A673 (cell line): ENCODE data around the gene A3GALT2.

Source experiments
- EZH2 ChIP-seq: fragments of 200-600 bp; sonication (generic); IDR thresholded peaks from 2 replicates; pipeline ENCODE4 v1.6.1; 2017; ENCODE audit warnings: borderline replicate concordance, low read depth, mild to moderate bottlenecking, mixed read lengths, antibody characterized with exemption, low read length; ENCODE audit not compliant: poor library complexity, severe bottlenecking
- TF ChIP-seq, protein P1 (sequence below): fragments of 300-800, 200-600 bp; sonication (generic); conservative IDR thresholded peaks from 2 replicates; pipeline ENCODE4 v1.5.1; 2017; ENCODE audit warnings: low read depth, mild to moderate bottlenecking, antibody characterized with exemption, low read length, moderate library complexity, mixed read lengths

DNA sequence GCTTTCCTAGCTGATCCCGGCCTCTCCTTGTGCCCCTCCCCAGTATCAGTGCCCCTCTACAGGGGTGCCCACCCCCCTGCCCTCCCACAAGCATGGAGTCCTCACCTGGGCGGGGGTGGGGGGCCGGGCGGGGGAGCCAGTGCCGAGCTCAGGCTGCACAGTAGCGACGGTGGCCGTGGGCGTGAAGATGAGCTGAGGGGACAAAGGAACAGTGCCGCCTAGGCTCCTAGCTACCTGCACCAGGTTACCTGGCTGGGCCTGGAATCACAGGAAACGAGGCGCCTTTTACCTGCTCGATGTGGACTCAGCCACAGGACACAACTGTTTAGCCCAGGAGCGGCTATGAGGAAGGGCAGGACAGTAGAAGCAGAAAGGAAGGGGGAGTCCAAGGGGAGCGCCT, 47.5 kb upstream of the A3GALT2 start:
- TF ChIP-seq, protein P1, sequence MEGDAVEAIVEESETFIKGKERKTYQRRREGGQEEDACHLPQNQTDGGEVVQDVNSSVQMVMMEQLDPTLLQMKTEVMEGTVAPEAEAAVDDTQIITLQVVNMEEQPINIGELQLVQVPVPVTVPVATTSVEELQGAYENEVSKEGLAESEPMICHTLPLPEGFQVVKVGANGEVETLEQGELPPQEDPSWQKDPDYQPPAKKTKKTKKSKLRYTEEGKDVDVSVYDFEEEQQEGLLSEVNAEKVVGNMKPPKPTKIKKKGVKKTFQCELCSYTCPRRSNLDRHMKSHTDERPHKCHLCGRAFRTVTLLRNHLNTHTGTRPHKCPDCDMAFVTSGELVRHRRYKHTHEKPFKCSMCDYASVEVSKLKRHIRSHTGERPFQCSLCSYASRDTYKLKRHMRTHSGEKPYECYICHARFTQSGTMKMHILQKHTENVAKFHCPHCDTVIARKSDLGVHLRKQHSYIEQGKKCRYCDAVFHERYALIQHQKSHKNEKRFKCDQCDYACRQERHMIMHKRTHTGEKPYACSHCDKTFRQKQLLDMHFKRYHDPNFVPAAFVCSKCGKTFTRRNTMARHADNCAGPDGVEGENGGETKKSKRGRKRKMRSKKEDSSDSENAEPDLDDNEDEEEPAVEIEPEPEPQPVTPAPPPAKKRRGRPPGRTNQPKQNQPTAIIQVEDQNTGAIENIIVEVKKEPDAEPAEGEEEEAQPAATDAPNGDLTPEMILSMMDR: no peak
- TF ChIP-seq EZH2: no peak
